Neural cell (in vitro differentiated cells): Measurements from ENCODE around the gene TPM2.
A peak's percentile ranks its signal among the peaks of the same experiment; 100 is the strongest.

Experiments
- CTCF ChIP-seq: fragments of 450-650 bp; IDR thresholded peaks from 2 replicates; pipeline ENCODE4 v1.5.1; 2014; ENCODE audit warnings: antibody characterized with exemption, mild to moderate bottlenecking, moderate library complexity; ENCODE audit not compliant: poor library complexity, severe bottlenecking
- EZH2 ChIP-seq: fragments of 200-600, 300-800 bp; shearing (Covaris generic), sonication (generic); IDR thresholded peaks from 2 replicates; pipeline ENCODE4 v1.6.1; 2014; ENCODE audit warnings: antibody characterized with exemption, low read length, borderline replicate concordance, mild to moderate bottlenecking; ENCODE audit not compliant: insufficient read depth, poor library complexity, severe bottlenecking
- POLR2AphosphoS5 ChIP-seq: IDR thresholded peaks from 2 replicates; pipeline ENCODE4 v1.6.1; 2012
- RAD21 ChIP-seq: fragments of 450-650 bp; conservative IDR thresholded peaks from 2 replicates; pipeline ENCODE4 v1.6.1; 2014; ENCODE audit warnings: antibody characterized with exemption, mild to moderate bottlenecking, moderate library complexity
- REST ChIP-seq: IDR thresholded peaks from 2 replicates; pipeline ENCODE4 v1.6.1; 2012; ENCODE audit warnings: borderline replicate concordance
- SMC3 ChIP-seq: fragments of 450-650 bp; conservative IDR thresholded peaks from 2 replicates; pipeline ENCODE4 v1.6.1; 2014; ENCODE audit warnings: antibody characterized with exemption, mild to moderate bottlenecking, moderate library complexity; ENCODE audit not compliant: poor library complexity
- TAF1 ChIP-seq: IDR thresholded peaks from 2 replicates; pipeline ENCODE4 v1.6.1; 2012; ENCODE audit warnings: low read depth

GRCh38 chr9:35736201-35736633 is 46.5 kb upstream of the TPM2 start:
- TF ChIP-seq CTCF (peak; percentile 79), RAD21 (peak; percentile 68), SMC3 (peak; percentile 74), EZH2 (no peak), POLR2AphosphoS5 (no peak), REST (no peak), TAF1 (no peak)
